Heart right ventricle (tissue), 16 donors: ENCODE results near the gene TIMM23. TPM values are rescaled to one million over a fixed set of nuclear protein-coding genes. Genes with fewer than 3 reads are reported as not detected.
"Not testable (repeated sequence)": the region's sequence is repeated elsewhere in the genome, so short reads cannot be mapped to it uniquely, and the experiment has no call there.

Experiments used
- ATAC-seq, 8 donors: fragments of 200-7000 bp; cut with Tn5 transposase; one replicate each; pipeline ENCODE4 v1.9.1; 2020; ENCODE audit warnings: mild to moderate bottlenecking in 8 of 8, moderate library complexity in 8 of 8, moderate number of reproducible peaks in 1 of 8
- DNase-seq, 2 donors: peaks; one replicate each; pipeline ENCODE4 v3.0.0-alpha.2; 2020
- H3K27ac ChIP-seq, 10 donors: fragments of 200-600 bp; sonication (generic) in 2 of 10; one replicate each; pipeline versions ENCODE4 v1.5.0 to v1.8.0; 2020 to 2022; ENCODE audit warnings: mild to moderate bottlenecking in 3 of 10
- H3K27me3 ChIP-seq, 7 donors: fragments of 200-600 bp; one replicate each; pipeline ENCODE4 v1.8.0; 2021 to 2022; ENCODE audit warnings: mild to moderate bottlenecking in 2 of 7
- H3K36me3 ChIP-seq, 9 donors: fragments of 200-600 bp; sonication (generic) in 1 of 9; one replicate each; pipeline versions ENCODE4 v1.5.0 to v1.8.0; 2020 to 2022; ENCODE audit warnings: mild to moderate bottlenecking in 2 of 9
- H3K4me1 ChIP-seq, 9 donors: fragments of 200-600 bp; sonication (generic) in 1 of 9; one replicate each; pipeline versions ENCODE4 v1.5.0 to v1.8.0; 2020 to 2022; ENCODE audit warnings: mild to moderate bottlenecking in 4 of 9
- H3K4me3 ChIP-seq, 10 donors: fragments of 200-600 bp; sonication (generic) in 2 of 10; one replicate each; pipeline versions ENCODE4 v1.5.0 to v1.8.0; 2020 to 2022; ENCODE audit warnings: mild to moderate bottlenecking in 7 of 10, moderate library complexity in 2 of 10
- H3K9me3 ChIP-seq, 11 donors: fragments of 200-600 bp in 10 of 11; sonication (generic) in 2 of 11; one replicate each; pipeline versions ENCODE4 v1.5.0 to v1.8.0; 2013 to 2022; ENCODE audit warnings: mild to moderate bottlenecking in 2 of 11, control low read depth in 1 of 11, moderate library complexity in 1 of 11
- WGBS, 2 donors: extraction: QIAGEN DNeasy Blood & Tissue Kit; methylation state at CpG; one replicate each; pipeline ENCODE4 v1.1.7; 2013; ENCODE audit warnings: inconsistent platforms in 1 of 2; 5-methylcytosine and 5-hydroxymethylcytosine counted together
- intact Hi-C, 10 donors: fragments of 100-400 bp; cut with DNase I; formaldehyde crosslinking; loops; one replicate each; pipeline versions ENCODE4 v1.11.1 to v1.14.2; 2022
- polyA plus RNA-seq, 2 donors: library from polyadenylated mRNA; stranded (reverse); fragments of 200-250 nt; gene quantifications; one replicate each; pipeline ENCODE4 v1.2.3, GENCODE V29; 2013
- total RNA-seq, 10 donors: library from RNA; stranded (reverse); fragmentation: NEBNext Ultra II Directional in 3 of 10; extraction: Animal tissue kit (Norgen Biotek cat#: 25700) in 3 of 10; gene quantifications; one replicate each; pipeline versions ENCODE4 v1.2.1 to v1.2.4, GENCODE V29; 2021 to 2023
- TF ChIP-seq, protein P1 (sequence below), 9 donors: fragments of 200-600 bp; sonication (generic) in 2 of 9; IDR thresholded peaks; one replicate each; pipeline versions ENCODE4 v1.5.0 to v1.8.0; 2021 to 2022; ENCODE audit warnings: antibody characterized with exemption in 9 of 9, mild to moderate bottlenecking in 5 of 9, moderate library complexity in 1 of 9
- donor health status: Arrhythmogenic right ventricular cardiomyopathy.
- donor health status: ischemic (EF 13 %, LVEDD 7.1; RV severe dilation, severe dysfunction).
- donor health status: healthy with polysubstance abuse.
- donor health status: DM: no; HTN: yes; CAD: no.
- donor health status: DM: no; HTN: no; CAD: no.
- donor health status: ischemic (EF 25% LVEDD 6.9; RV normal size, moderate dysfunction).
- donor health status: ischemic (EF 25% LVEDD 5.7; RV mildly dilated, moderate dysfunction).
- donor health status: healthy.
- donor health status: DM: yes; HTN: yes; CAD: no.
- donor health status: Ischemic cardiomyopathy.
- donor health status: ischemic (EF 35%, LVEDD 5.7; RV mildly dilated, moderate dysfunction).
- donor health status: nonischemic (EF 11% LVEDD 7.7; RV severe dilation, severe dysfunction).
- donor health status: DM: yes; HTN: yes; CAD: no.
- donor health status: PGD.
- donor health status: ischemic (EF 29% LVEDD 5.4; RV normal size, mild dysfunction).
- donor health status: nonischemic (EF 23%, LVEDD 6.1; RV moderate dilation, normal function).

TIMM23 gene
- total and polyA plus RNA-seq, 12 donors: 73.5 to 113 (median 84.2) TPM

DNA sequence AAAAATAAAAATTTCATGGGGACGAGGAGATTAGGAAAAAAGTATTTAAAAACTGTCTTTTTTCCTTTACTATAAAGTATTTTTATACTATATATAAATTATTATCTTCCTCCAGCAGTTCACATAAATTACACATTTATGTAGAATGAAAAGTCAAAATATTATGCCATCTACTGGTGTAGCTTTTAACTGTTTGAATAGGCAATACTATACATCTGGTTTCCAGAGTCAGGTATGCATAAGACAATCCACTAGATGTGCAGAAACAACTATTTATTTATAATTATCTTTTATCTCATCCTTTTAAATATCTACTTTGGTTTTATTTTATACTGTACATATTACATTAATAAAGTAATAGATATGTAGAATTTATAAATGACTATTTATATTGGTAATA lies 24.9 kb upstream of the TIMM23 start:
- H3K4me3 ChIP-seq, DNase-seq, H3K4me1 ChIP-seq, H3K27ac ChIP-seq, H3K27me3 ChIP-seq, intact Hi-C loops, ATAC-seq, H3K9me3 ChIP-seq: not testable (repeated sequence)
- WGBS, 2 donors: 95 to 96% methylated on average over 1 of the region's 1 CpG
- TF ChIP-seq, protein P1, sequence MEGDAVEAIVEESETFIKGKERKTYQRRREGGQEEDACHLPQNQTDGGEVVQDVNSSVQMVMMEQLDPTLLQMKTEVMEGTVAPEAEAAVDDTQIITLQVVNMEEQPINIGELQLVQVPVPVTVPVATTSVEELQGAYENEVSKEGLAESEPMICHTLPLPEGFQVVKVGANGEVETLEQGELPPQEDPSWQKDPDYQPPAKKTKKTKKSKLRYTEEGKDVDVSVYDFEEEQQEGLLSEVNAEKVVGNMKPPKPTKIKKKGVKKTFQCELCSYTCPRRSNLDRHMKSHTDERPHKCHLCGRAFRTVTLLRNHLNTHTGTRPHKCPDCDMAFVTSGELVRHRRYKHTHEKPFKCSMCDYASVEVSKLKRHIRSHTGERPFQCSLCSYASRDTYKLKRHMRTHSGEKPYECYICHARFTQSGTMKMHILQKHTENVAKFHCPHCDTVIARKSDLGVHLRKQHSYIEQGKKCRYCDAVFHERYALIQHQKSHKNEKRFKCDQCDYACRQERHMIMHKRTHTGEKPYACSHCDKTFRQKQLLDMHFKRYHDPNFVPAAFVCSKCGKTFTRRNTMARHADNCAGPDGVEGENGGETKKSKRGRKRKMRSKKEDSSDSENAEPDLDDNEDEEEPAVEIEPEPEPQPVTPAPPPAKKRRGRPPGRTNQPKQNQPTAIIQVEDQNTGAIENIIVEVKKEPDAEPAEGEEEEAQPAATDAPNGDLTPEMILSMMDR (IDR thresholded peaks at IDR 0.05): peak in 2 of 9 donors; percentile 5 to 16
- peaks cover 0 to 75% (median 4%) of the 10 kb centered on the region in 9 donors for H3K36me3 ChIP-seq

DNA sequence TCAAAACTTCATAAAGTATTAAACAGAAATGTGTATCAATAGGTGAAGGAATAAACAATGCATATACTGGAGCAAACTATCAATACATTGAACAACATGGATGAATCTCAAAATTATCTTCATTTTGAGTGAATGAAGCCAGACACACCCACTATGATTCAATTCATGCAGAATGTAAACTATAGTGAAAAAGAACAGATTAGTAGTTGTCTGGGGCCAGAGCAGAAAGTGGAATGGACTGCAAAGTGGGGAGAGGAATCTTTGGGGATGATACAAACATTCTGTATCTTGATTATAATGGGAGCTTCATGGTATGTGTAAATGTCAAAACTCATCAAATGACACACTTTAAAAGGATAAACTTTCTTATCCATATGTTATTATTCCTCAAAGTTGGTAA lies 23.5 kb upstream of the TIMM23 start:
- ATAC-seq, H3K27me3 ChIP-seq, H3K9me3 ChIP-seq, H3K4me1 ChIP-seq, DNase-seq, H3K27ac ChIP-seq, H3K4me3 ChIP-seq, intact Hi-C loops: not testable (repeated sequence)
- H3K36me3 ChIP-seq: peaks cover 0 to 73% (median 8%) of the 10 kb centered on the region in 9 donors

DNA sequence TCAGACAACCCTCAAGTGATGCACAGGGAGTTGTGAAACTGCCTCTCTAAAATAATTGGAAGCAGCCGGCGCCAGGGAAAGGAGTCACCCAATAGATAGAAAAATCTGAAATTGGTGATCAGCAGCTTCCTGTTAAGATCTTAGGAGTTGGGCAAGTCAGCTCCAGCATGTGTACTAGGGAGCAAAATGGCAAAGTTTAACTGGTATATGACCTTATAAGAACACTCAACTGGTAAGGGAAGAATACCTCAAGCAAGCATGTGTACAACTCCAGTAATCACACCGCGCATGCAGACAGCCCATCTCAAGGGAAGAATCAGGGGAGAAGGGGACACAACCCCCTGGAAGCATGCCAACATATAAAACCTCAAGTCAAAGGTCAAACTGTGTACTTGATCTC lies 17.9 kb upstream of the TIMM23 start:
- H3K4me1 ChIP-seq, DNase-seq, intact Hi-C loops, H3K27me3 ChIP-seq, H3K9me3 ChIP-seq, H3K27ac ChIP-seq, H3K4me3 ChIP-seq, ATAC-seq: not testable (repeated sequence)
- WGBS, 2 donors: 89 to 92% methylated on average over 4 of the region's 4 CpGs
- H3K36me3 ChIP-seq: peaks cover 0 to 57% (median 8%) of the 10 kb centered on the region in 9 donors

DNA sequence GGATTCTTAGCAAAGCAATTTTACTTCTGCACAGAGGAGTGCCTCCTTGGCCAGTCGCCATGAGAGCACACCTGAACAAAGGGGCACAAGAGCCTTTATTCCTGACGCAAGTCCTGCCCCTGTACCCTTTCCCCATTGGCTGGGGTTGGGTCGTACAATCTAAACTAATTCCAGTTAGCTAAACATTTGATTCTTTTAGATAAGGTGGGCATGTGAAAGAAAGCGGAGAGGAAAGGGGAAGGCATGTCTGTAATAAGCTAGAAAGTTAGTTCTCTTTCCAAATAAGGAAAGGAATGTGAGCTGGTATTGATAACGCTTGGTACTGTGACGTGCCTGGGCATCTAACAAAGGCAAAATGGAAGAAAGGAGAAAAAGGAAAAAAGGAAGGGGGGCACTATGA lies 15.7 kb upstream of the TIMM23 start:
- H3K36me3 ChIP-seq: peaks cover 0 to 45% (median 4%) of the 10 kb centered on the region in 9 donors
- WGBS, 2 donors: 79 to 88% methylated on average over 3 to 5 of the region's 6 CpGs
- H3K9me3 ChIP-seq, intact Hi-C loops, H3K27ac ChIP-seq, ATAC-seq, H3K27me3 ChIP-seq, H3K4me1 ChIP-seq, DNase-seq, H3K4me3 ChIP-seq: not testable (repeated sequence)

DNA sequence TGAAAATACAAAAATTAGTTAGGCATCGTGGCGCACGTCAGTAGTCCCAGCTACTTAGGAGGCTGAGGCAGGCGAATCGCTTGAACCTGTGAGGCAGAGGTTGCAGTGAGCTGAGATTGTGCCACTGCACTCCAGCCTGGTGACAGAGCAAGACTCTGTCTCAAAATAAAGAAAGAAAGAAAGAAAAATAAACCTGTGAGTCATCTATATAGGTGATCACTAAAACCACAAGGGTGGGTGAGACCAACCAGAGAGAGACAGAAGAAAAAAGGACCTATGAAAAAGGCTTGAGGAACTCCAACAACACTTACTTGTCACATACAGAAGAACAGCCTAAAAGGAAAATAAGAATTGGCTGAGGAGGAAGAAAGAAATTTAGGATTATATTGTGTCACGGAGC lies 14.4 kb upstream of the TIMM23 start:
- H3K36me3 ChIP-seq: peaks cover 0 to 38% (median 1%) of the 10 kb centered on the region in 9 donors
- H3K4me1 ChIP-seq, H3K27me3 ChIP-seq, H3K4me3 ChIP-seq, DNase-seq, ATAC-seq, H3K9me3 ChIP-seq, intact Hi-C loops, H3K27ac ChIP-seq: not testable (repeated sequence)
- 97 to 98% methylated on average over 6 of the region's 6 CpGs for WGBS, 2 donors

DNA sequence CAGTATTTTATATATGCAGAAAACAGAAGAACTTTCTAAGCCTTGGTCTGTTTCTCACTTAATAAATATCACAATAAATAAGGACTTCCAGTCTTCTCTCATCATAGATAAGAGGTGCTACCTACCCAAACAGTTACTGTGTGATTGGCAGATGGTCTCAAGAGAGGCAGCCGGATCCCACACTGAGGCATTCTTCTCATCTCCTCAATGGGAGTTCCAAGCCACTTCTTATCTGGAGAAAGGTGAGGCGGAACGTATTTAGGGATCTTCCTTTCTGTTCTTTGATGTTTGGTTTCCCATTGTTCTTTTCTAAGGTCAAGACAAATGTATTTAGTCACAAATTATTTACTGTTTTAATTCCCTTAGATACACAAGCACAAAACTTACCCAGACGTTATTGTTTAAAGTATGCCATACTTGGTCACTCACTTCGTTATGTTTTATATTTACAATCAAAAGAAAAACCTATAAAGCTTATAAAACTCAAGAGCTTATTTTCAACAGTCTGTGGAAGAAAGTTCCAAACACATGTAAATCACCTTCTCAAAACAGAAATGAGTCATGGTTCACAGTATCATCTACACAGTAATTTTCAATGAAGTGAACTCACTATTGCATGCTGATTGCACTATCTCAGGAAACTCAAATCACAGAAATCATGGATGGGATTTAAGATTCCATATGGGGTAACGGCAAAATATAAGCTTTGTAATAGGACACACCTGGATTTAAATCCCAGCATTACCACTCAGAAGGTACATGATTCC lies 9.4 kb upstream of the TIMM23 start:
- ATAC-seq, H3K4me1 ChIP-seq, H3K4me3 ChIP-seq, H3K27ac ChIP-seq, intact Hi-C loops, H3K9me3 ChIP-seq, DNase-seq, H3K27me3 ChIP-seq: not testable (repeated sequence)
- peaks cover 0 to 20% (median 0%) of the 10 kb centered on the region in 9 donors for H3K36me3 ChIP-seq
- WGBS, 2 donors: 84% methylated on average over 6 of the region's 6 CpGs

DNA sequence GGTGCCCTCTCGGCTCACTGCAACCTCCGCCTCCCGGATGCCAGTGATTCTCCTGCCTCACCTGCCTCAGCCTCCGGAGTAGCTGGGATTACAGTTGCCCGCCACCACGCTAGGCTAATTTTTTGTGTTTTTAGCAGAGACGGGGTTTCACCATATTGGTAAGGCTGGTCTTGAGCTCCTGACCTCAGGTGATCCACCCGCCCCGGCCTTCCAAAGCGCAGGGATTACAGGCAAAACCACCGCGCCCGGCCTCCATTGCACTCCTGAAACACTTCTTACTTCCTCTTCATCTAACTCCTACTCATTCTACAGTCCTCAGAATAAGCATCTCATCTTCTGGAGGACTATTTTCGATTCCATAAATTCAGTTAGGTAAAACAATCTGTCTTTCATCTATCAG lies 1.3 kb upstream of the TIMM23 start:
- not testable (repeated sequence) for H3K27me3 ChIP-seq, H3K27ac ChIP-seq, DNase-seq, ATAC-seq, H3K9me3 ChIP-seq
- intact Hi-C loops: loop anchor here in 2 of 10 donors (10.0 kb wide), 1 partner anchor 54 kb away; no protein-coding TSS in a partner anchor
- 53 to 57% methylated on average over 14 of the region's 14 CpGs for WGBS, 2 donors
- H3K36me3 ChIP-seq: peaks cover 0 to 12% (median 0%) of the 10 kb centered on the region in 9 donors
- peaks cover 7 to 31% (median 19%) of the 10 kb centered on the region in 9 donors for H3K4me1 ChIP-seq
- peak overlapping the region in 9 of 10 donors; percentile 69 to 96 (median 91) for H3K4me3 ChIP-seq
